ENCODE data around the gene CFAP90. TPM values are rescaled to one million over a fixed set of nuclear protein-coding genes. Genes with fewer than 3 reads are reported as not detected.

Gene CFAP90
- total RNA-seq, 2 experiments from 2014 or later, result not detected

DNA sequence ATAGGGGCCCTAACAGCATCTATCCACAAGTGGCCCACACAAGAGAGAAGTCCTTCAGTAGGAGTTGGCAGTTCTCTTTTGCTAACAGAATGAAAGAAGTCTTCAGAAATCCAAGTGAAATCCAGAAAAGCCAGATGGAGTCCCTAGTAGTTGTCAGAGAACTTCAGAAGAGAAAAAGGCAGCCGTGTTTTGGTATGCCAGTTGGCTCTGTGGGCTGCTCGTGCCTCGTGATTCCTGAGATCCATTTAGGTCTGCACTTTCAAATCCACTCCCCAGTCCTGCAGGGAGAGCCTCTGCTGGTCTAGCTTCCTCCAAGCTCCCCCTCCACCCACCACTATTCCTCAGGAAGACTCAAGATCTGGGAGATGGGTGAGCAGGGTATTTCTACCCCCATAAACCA lies 69.0 kb downstream of the CFAP90 start:
- CTCF ChIA-PET, result no interaction called here
- no peaks in the 10 kb centered on the region for H3K36me3 ChIP-seq (ENCODE audit: insufficient read depth, low read length)
- no peak overlapping the region for H3K27ac Mint-ChIP-seq
- no peak for DNase-seq
- H3K9me3 Mint-ChIP-seq, result no peaks in the 10 kb centered on the region
- TF ChIP-seq, protein P1, sequence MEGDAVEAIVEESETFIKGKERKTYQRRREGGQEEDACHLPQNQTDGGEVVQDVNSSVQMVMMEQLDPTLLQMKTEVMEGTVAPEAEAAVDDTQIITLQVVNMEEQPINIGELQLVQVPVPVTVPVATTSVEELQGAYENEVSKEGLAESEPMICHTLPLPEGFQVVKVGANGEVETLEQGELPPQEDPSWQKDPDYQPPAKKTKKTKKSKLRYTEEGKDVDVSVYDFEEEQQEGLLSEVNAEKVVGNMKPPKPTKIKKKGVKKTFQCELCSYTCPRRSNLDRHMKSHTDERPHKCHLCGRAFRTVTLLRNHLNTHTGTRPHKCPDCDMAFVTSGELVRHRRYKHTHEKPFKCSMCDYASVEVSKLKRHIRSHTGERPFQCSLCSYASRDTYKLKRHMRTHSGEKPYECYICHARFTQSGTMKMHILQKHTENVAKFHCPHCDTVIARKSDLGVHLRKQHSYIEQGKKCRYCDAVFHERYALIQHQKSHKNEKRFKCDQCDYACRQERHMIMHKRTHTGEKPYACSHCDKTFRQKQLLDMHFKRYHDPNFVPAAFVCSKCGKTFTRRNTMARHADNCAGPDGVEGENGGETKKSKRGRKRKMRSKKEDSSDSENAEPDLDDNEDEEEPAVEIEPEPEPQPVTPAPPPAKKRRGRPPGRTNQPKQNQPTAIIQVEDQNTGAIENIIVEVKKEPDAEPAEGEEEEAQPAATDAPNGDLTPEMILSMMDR (IDR thresholded peaks at IDR 0.05), result no peak
- H3K4me3 ChIP-seq (ENCODE audit: low read length), result no peak overlapping the region
- H3K27ac ChIP-seq (ENCODE audit: low read depth in 1 of 2, low read length in 2 of 2), result no peak overlapping the region
- H3K27me3 Mint-ChIP-seq, result peaks cover 95% of the 10 kb centered on the region
- POLR2A ChIA-PET, result no interaction called here
- no peaks in the 10 kb centered on the region for H3K36me3 Mint-ChIP-seq (ENCODE audit: low read depth)
- no peak for ATAC-seq (ENCODE audit: poor library complexity)
- peaks cover 0 to 3% of the 10 kb centered on the region in 2 experiments for H3K9me3 ChIP-seq (ENCODE audit: control insufficient read depth in 1 of 2, insufficient read depth in 1 of 2, low read length in 2 of 2)
- H3K27me3 ChIP-seq (ENCODE audit: control insufficient read depth in 1 of 2, insufficient read depth in 2 of 2, low read length in 2 of 2), result peaks cover 27 to 38% of the 10 kb centered on the region in 2 experiments
- H3K4me3 Mint-ChIP-seq, result no peak overlapping the region
- H3K4me1 Mint-ChIP-seq (ENCODE audit: low read depth), result peaks cover 16% of the 10 kb centered on the region
- H3K4me1 ChIP-seq (ENCODE audit: insufficient read depth, low read length), result peaks cover 16% of the 10 kb centered on the region
- intact Hi-C loops (cut with DNase I, micrococcal nuclease), result no loop called here

Other genes starting within 250 kb of the CFAP90 start
- 1 to 10 TPM; 2.6 to 3.4 TPM for gene FASTKD3, start 17.9 kb upstream of the CFAP90 start, total RNA-seq
- 10 to 100 TPM; 74.6 to 77.5 TPM for gene MTRR, start 18.0 kb upstream of the CFAP90 start, total RNA-seq